GM18508 (cell line): ENCODE data around the gene UROC1.

Source experiments
- ATAC-seq: cut with Tn5 transposase; IDR thresholded peaks from one replicate; pipeline ENCODE4 v1.9.1; 2021; ENCODE audit warnings: moderate number of reproducible peaks; ENCODE audit not compliant: insufficient read depth, unreplicated experiment

Gene UROC1

DNA sequence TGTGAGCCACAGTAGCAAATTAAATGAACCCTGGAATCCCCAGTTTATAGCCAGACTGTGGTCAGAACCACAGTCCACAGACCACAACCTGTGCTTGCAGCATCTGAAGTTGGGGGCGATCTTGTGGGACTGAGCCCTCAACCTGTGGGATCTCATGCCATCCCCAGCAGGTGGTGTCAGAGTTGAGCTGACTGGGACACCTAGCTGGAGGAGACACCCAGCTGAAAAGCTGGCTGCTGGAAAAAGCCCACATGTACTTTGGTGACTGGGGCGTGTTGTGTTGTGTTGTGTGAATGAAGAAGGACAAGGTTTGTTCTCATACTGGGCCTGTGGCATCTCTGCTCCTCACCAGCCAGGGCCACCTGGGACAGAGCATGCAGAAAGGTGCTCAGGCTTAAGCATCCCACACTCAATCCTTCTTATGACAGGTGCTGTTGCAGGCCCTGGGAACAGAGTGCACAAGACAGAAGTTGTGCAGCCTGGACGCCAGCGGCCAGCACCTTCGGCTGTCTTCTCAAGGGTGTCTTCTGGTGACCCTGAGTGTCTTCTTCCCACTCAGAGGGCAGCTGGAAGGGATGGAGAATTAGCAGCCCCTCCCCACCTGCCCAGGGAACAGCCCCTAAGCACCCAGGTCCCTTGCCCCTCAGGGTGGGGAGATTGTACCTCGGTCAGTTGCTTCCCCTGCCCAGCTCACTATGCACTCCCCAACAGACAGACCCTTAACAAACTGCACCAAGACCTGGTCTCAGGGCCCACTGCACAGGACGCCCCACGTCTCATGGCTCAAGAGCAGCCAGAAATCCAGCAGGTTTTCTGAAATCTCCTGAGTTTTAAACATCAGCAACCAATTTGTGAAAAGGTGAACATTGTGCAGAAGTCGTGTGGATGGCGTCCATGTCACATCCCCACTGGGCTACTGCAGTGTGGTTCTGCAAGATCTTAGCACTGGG lies 2.2 kb upstream of the UROC1 start:
- ATAC-seq = no peak

DNA sequence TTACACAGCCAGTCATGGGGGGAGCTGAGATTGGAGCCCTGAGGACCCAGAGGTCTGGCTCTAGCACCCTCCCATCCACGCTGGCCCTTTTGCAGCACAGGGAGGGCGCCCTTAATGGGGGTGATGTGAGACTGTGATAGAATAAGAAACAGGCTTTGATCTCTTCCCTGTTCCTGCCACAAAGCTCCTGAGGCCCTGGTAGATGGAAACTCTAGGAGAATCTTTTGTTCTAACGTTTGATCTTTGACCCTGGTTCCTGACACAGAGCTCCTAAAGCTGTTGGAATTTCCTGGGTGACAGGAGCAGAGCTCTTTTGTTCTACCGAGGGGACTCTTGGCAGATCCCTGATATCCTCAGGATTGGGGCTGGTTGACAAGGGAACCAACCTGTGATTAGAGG lies 1.2 kb upstream of the UROC1 start:
- no peak for ATAC-seq

DNA sequence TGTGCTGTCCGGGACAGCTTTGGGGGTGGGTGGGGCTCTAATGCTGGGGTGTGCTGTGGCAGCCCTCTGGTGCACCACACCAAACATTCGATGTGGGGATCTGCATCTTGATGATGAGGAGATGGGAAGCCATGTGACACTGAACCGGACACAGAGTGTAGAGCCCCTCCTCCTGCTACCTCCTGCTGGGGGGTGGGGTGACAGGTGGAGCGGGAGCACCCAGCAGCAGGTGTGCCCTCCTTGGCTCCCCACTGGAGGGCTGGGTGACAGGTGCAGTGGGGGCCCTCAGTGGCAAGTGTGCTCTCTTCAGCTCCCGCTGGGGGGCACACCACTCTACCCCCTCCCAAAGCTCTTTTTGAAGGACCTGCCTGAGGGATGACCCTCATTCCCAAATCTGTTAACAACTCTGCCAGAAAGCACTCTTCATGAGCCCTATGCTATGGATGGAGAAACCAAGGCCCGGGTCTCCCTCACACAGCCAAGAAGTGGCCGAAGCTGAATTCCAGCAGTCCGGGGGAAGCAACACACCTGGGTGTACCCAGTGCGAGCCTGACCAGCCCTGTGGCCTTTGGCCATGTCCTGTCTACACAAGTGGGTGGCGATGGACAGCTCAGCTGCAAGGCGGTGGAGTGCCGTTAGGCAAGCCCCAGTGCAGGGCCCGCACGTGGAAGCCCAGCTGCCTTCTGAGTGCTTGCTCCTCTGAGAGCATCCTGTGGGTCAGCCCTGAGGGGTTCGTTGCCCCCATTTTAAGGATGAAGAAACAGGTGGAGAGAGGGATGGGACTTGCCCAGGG lies 609 bp upstream of the UROC1 start:
- no peak for ATAC-seq

DNA sequence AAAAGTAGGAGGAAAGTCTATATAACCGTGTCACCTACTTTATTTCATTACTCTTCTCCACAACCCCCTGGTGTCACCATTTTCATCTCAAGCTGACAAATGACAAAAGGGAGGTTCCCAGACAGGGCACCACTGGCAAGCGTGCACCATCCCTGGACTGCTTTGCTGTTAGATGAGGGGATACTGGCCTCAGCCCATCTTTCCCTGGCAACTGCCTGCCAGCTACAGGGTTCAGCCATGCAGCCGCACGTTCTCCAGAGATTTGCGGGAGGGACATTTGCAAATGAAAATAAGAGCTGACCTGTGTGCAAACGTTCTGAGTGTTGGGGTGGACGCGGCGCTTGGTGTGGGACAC lies 660 bp downstream of the UROC1 start:
- ATAC-seq = no peak

DNA sequence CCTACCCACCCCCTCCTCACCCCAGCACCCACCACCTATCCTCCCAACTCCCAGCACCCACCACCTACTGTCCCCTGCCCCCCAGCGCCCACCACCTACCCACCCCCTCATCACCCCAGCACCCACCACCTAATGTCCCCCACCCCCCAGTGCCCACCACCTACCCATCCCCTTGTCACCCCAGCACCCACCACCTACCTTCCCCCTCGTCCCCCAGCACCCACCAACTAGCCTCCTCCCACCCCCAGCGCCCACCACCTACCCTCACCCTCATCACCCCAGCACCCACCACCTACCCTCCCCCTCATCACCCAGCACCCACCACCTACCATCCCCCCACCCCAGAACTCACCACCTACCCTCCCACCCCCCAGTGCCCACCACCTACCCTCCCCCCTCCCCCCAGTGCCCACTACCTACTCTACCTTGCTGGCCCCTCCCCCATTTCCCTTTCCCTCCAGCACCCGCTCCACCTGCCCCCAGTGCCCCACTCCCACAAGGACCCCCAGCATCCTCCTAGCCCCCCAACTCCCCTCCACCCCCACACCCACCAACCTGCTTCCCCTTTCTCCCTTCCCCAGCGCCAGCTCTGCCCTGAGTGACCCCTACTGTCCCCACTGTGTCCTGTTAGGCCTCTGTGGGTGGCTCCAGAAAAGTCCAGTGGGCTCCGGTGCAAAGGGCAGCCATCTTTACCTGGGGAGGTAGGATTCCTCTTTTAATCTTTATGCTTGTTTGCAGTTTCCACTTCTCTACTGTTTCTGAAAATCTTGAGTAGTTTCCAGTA lies 1.2 kb downstream of the UROC1 start:
- no peak for ATAC-seq

DNA sequence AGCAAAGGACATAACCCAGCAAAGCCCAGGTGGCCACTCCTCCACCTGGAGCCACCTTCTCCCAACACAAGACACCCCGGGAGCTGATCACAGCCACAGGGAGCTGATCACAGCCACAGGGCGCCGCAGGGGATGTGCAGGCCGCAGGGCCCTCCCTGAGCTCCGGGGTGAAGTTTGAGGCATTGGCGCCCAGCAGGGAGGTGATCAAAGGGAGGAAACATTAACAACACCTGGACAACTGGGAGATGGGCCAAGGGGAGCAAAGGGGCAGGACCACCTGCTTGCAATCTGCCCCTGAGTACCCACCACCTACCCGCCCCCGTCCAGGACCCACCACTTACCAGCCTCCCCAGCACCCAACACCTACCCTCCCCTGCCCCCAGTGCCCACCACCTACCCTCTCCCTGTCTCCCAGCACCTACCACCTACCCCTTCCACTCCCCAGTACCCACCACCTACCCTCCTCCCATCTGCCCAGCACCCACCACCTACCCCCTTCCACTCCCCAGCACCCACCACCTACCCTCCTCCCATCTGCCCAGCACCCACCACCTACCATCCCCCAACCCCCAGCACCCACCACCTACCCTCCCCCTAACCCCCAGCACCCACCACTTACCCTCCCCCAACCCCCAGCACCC lies 2.4 kb downstream of the UROC1 start:
- no peak for ATAC-seq

DNA sequence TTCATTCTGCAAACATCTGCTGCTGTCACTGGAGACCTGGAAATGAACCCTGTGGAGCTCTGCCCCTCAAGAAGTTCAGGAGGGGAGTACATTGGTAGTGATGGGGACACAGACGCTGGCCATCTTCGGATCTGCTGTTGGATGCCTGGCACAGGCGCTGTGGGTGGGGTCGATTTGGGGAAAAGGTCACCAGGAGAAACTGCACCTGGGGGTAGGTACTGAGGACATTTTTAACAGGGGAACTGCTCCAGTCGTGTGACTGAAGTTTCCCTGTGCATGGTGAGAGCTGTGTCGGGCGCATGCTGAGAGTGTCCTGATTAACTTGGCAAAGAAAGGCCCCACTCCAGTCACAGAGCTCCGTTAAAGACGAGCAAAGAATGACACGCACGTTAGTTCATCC lies 3.4 kb downstream of the UROC1 start:
- ATAC-seq = no peak

DNA sequence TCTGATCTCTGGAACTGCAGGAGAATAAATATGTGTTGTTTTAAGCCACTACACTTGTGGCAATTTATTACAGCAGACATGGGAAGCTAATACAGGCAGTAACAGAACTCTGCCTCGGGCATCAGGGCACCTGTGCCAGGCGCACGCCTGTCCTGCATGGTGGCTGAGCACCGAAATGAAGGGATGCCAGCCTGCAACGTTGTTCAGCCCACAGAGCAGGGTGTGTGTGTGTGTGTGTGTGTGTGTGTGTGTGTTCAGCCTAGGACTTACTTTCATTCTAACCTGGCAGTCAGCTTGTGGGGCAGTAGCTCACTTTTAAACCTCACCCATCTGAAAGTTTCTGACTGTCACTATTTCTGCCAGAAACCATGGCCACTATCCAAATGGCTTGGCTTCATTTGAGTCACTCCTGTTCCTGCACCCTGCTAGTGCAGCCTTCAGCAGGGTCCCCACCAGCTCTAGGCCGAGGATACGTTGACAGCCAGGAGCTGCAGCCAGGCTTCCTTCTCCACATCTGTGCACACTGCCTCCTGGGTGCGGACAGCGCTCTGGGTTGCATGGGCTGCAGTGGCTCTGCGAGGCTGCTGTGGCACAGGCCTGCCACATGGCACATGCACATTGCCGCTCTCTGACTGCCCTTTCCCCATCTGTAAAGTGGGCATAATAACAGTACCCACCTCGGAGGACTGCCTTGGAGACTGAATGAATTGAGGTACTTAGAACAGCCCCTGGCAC lies 4.5 kb downstream of the UROC1 start:
- ATAC-seq = no peak

DNA sequence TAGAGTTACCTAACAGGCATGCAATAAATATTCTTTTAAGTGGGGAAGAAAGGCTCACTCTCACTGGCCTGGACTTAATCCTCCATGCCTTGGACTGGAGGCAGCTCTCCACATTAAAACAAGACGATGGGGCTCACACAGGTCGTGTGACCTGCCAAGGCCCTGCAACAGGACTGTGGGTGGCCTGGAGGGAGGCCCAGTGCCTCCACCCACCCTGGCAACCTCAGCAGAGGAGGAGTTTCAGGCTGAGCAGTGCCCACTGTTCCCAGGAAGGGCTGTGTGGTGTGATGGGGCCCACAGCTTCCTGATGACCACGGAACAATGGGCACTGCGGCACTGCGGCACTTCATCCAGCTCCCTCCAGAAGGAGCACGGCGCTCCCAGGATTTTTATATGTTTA lies 5.5 kb downstream of the UROC1 start:
- no peak for ATAC-seq

DNA sequence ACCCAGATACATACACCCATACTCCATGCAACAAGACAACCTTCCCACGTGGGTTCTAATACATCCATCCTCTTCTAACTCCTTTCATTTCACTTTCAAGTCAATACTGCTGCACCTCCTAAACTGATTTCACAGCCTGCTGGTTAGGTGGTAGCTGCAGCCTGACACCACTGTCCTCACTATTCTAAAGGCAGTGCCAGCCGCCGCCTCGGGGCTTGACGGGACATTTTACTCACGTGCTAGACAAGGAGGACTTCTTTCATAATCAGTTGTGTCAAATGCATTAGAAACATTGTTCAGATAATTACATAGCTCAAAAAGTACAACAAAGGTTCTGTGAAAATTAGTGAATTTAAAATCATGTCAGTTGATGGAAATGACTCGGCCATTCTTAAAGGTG lies 6.3 kb downstream of the UROC1 start:
- no peak for ATAC-seq

DNA sequence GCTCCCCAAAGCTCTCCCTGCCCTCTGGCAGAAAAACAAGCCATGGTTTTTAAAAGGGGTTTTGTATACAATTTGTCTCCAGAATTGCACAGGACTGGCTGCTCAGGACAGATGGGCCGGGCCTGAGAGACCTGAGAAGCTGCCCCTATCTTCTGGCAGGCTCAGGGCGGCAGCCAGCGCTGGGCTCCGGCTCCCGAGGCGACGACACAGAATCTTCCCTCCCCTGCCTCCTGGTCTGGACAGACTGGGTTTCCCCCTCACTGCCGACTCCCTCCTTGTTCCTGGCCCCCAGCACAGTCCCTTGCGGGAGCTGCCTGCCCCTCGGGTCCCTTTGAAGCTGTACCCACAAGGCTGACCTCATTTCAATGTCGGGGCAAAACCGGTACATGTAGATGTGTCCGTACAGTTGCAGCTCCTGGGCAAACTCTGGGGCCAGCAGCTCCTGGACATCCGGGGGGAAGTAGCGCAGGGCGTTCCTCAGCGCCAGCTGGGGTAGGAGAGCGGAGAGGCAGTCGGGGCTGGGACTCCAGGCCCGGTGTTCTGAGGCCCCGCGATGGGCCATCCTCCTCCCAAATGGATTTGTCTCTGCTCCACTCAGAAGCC lies 7.2 kb downstream of the UROC1 start:
- no peak for ATAC-seq

DNA sequence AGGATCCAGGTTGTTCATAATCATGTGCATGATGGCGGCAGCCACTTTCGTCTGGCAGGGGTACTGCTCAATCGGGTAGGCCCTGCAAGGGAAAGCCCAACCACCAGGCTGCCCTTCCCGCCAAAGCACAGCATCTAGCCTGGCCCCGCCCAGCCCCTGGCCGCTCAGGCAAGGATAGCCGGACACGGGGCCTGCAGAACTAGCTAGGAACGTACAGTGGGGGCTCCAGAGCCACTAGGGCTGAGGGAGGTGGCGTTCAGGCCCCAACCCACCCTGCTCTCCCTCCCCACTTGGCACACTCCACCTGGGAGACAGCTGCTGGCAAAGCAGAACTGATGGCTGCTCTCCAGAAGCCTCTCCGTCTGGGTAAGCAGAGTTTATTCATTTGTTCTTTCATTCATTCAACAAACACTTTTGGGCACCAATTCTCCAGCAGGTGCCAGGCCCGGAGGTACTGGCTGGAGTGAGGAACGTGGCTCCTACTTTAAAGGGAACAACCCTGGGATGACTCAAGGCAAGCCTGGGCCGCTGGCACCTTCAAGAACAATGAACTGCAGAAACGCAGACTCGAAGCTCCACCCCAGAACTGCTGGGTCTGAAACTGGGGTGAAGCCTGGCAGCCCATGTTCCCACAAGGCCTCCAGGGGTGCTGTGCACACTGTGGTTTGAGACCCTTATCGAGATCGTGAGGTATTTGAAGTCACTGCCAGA lies 7.8 kb downstream of the UROC1 start:
- ATAC-seq = no peak

DNA sequence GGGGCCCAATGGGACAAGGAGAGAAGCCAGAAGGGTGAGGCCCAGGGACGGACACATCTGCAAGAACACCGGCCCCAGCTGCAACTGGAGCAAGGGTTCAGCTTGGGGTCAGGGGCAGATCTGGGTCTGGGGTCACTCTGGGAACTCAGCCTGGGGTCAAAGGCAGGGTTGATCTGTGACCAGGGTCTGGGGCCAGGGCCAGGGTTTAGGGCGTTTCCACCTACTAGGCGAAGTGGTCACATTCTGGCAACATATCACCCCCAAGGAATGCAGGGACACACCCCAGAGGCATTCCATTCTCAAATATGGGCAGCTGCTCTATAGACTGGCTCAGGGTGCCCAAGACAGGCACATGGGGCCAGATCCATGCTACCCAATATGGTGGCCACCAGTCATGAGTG lies 9.0 kb downstream of the UROC1 start:
- ATAC-seq = no peak

DNA sequence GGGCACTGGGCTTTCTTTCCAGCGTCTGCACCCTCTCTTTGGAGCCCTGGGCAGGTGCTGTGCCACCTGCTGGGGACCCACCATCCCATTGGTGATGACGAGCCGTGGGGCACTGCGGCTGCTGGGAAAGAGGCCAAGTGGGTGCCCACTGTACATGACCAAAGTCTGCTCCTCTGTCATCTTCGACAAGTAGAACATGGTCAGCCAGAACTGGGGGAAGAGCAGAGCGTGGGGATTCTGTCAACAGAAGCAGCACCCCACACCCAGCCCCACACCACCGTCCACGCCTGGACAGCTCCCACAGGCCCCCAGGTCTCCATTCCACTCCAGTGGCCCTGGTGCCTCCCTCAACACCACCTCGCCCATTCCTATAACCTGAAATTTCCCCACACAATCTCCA lies 9.7 kb downstream of the UROC1 start:
- no peak for ATAC-seq

DNA sequence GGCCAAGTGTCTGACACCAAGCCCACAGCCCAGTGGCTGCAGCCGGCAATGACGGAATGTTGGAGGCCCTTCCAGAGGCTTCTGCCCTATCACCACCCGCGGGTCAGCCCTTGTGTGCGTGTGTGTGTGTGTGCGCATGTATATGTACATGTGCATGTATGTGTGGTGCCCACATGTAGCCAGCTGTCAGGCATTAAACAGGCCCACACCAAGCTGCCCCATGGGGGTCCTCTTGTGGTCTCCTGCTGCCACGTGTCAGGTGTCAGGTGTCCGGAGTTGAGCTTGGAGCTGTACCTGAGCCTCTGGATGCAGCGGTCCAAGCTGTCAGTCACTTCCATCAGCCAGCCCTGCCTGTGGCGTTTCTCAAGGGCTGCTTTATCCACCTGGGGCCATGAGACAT lies 13.9 kb downstream of the UROC1 start:
- ATAC-seq = no peak

DNA sequence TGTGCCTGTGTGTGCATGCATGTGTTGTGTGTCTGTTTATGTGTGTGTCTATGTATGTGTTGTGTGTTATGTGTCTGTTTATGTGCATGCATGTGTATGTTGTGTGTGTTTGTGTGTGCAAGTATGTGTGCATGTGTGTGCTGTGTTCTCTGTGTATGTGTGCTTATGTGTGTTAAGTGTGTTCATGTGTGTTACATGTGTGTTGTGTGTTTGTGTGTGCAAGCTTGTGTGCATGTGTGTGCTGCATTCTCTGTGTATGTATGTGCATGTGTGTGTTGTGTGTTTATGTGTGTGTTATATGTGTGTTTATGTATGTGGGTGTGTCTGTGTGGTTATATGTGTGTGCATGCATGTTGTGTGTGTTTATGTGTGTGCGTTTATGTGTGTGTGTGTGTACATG lies 14.9 kb downstream of the UROC1 start:
- ATAC-seq = no peak

DNA sequence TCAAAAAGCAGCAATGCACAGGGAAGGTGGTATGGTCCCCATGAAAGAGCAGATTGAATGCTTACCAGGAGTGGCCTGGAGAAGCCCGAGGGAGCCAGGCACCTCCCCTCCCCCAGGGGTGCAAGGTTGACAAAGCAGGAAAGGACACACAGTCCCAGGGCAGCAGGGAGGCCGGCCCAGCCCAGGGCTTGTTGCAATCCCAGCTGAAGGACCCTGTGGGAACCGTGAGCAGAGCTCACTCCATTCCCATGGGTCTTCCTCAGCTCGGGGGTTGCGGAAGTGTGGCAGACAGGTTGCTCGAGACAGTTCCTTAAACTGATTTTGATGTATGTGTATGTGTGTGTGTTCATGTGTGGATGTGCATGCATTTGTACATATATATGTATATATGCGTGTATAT lies 15.8 kb downstream of the UROC1 start:
- ATAC-seq = no peak

DNA sequence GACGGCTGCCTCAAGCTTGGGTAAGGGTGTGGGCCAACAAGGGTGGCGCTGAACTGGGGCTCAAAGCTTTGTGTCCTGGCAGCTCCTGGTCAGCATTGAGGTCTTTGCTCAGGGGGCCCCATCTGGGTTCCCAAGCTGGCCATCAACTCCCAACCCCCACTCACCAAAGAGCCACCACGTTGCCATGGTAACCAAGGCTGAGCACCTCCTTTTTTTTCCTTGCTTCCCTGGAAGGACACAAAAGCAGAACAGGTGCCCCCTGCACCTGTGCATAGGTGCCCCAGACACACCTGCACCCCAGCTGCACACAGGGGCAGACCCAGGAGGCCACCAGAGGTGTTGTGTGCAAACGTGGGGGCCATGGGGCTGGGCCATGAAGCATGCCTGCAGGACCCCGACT lies 16.5 kb downstream of the UROC1 start:
- ATAC-seq = no peak

DNA sequence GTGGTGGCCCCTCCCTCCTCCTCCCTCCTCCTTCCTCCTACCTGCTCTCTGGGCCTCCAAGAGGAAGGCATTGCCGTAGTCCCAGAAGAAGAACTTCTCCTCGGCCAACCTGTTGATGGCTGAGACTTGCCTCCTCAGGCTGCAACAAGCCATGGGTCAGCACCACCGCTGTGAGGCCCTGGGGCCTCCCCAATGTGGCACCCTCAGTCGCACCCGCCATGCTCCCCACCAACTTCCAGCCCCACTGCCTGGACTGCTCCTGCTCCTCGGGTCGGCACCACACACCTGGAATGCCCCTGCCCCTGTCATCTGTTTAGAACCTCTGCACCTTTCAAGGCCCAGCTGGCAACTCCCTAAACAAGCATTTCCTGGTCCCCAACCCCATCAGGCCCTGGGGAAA lies 17.6 kb downstream of the UROC1 start:
- ATAC-seq = no peak
